A673 (cell line): ENCODE measurements around the gene TMC4. TPM values are rescaled to one million over a fixed set of nuclear protein-coding genes. Genes with fewer than 3 reads are reported as not detected.

Source experiments
- BruUV-seq: library from RNA; stranded (reverse); fragments of 400-500 nt; replicated peaks from 2 replicates; lab custom pipeline; 2021; lab: Mats Ljungman, UMichigan
- CTCF ChIA-PET: fragments of 300-600 bp; sonication (Branson Sonifier 250); formaldehyde crosslinking; loops from one replicate; lab custom pipeline; 2022; ENCODE audit warnings: antibody characterized with exemption; lab: Charles Lee
- POLR2A ChIA-PET: fragments of 300-600 bp; sonication (Branson Sonifier 250); formaldehyde crosslinking; loops from one replicate; lab custom pipeline; 2022; ENCODE audit warnings: antibody characterized with exemption; ENCODE audit not compliant: low non-redundant PET; lab: Charles Lee
- DNase-seq: peaks from one replicate; pipeline ENCODE4 v3.0.0-alpha.2; 2015; ENCODE audit warnings: low spot score
- H3K27ac ChIP-seq: fragments of 200-600 bp; sonication (generic); 2 replicates; pipeline ENCODE4 v1.5.1; 2016; ENCODE audit warnings: mixed run types, low read depth, mild to moderate bottlenecking, mixed read lengths, antibody characterized with exemption, low read length; ENCODE audit not compliant: poor library complexity, severe bottlenecking
- H3K27me3 ChIP-seq: fragments of 200-600 bp; sonication (generic); replicated peaks from 2 replicates; pipeline ENCODE4 v1.6.1; 2017; ENCODE audit warnings: mixed run types, low read depth, mild to moderate bottlenecking, mixed read lengths, antibody characterized with exemption, low read length; ENCODE audit not compliant: insufficient read depth, poor library complexity
- H3K36me3 ChIP-seq: fragments of 200-600 bp; sonication (generic); 2 replicates; pipeline ENCODE4 v1.6.1; 2016; ENCODE audit warnings: mixed run types, mild to moderate bottlenecking, mixed read lengths, antibody characterized with exemption, low read length; ENCODE audit not compliant: insufficient read depth, poor library complexity, severe bottlenecking
- H3K4me1 ChIP-seq: fragments of 200-600 bp; sonication (generic); 2 replicates; pipeline ENCODE4 v1.6.1; 2017; ENCODE audit warnings: mixed run types, mild to moderate bottlenecking, mixed read lengths, antibody characterized with exemption, low read length; ENCODE audit not compliant: insufficient read depth, poor library complexity, severe bottlenecking
- H3K4me3 ChIP-seq: fragments of 200-600 bp; sonication (generic); 2 replicates; pipeline ENCODE4 v1.5.1; 2016; ENCODE audit warnings: low read depth, mixed run types, mild to moderate bottlenecking, mixed read lengths, low read length; ENCODE audit not compliant: poor library complexity, severe bottlenecking
- H3K9me3 ChIP-seq: fragments of 200-600 bp; sonication (generic); 2 replicates; pipeline ENCODE4 v1.6.1; 2016; ENCODE audit warnings: mixed run types, low read depth, mild to moderate bottlenecking, mixed read lengths, antibody characterized with exemption, low read length; ENCODE audit not compliant: poor library complexity, severe bottlenecking
- EZH2 ChIP-seq: fragments of 200-600 bp; sonication (generic); IDR thresholded peaks from 2 replicates; pipeline ENCODE4 v1.6.1; 2017; ENCODE audit warnings: borderline replicate concordance, low read depth, mild to moderate bottlenecking, mixed read lengths, antibody characterized with exemption, low read length; ENCODE audit not compliant: poor library complexity, severe bottlenecking
- intact Hi-C: fragments of 100-400 bp; cut with micrococcal nuclease; formaldehyde crosslinking; loops from one replicate; pipeline ENCODE4 v1.10.0; 2022; ENCODE audit not compliant: unreplicated experiment
- total RNA-seq: library from RNA; stranded (reverse); gene quantifications from 2 replicates; pipeline ENCODE4 v1.2.3, GENCODE V29; 2021
- TF ChIP-seq, protein P1 (sequence below): fragments of 300-800, 200-600 bp; sonication (generic); conservative IDR thresholded peaks from 2 replicates; pipeline ENCODE4 v1.5.1; 2017; ENCODE audit warnings: low read depth, mild to moderate bottlenecking, antibody characterized with exemption, low read length, moderate library complexity, mixed read lengths

The TMC4 gene
- total RNA-seq, 1 experiment from 2014 or later: 0.58 TPM

DNA sequence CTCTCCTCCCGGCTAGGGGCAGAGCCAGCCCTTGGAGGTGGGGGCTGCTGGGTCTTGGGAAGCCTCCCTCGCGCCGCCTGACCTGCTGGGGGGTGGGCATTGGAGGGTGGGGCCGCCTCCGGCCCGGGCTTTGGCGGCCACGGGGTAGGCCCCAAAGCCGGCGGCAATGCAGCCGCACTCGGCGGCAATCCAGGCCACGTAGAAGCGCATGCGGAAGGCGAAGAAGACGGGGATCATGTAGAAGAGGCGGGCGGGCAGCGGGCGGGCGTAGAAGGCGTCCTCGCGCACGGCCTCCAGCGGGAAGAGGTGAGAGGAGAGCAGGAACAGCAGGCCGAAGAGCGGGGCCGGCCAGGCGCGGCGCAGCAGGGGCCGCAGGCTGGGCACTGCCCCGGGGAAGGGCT is 7.7 kb upstream of the TMC4 start:
- CTCF ChIA-PET: no interaction called here
- intact Hi-C loops: no loop called here
- TF ChIP-seq, protein P1, sequence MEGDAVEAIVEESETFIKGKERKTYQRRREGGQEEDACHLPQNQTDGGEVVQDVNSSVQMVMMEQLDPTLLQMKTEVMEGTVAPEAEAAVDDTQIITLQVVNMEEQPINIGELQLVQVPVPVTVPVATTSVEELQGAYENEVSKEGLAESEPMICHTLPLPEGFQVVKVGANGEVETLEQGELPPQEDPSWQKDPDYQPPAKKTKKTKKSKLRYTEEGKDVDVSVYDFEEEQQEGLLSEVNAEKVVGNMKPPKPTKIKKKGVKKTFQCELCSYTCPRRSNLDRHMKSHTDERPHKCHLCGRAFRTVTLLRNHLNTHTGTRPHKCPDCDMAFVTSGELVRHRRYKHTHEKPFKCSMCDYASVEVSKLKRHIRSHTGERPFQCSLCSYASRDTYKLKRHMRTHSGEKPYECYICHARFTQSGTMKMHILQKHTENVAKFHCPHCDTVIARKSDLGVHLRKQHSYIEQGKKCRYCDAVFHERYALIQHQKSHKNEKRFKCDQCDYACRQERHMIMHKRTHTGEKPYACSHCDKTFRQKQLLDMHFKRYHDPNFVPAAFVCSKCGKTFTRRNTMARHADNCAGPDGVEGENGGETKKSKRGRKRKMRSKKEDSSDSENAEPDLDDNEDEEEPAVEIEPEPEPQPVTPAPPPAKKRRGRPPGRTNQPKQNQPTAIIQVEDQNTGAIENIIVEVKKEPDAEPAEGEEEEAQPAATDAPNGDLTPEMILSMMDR: no peak
- no peak for TF ChIP-seq EZH2
- H3K4me3 ChIP-seq: no peak overlapping the region
- no peaks in the 10 kb centered on the region for H3K4me1 ChIP-seq
- no peak for DNase-seq
- H3K36me3 ChIP-seq: peaks cover 3% of the 10 kb centered on the region
- H3K27me3 ChIP-seq: no peaks in the 10 kb centered on the region
- BruUV-seq: no TSS peak
- no peaks in the 10 kb centered on the region for H3K9me3 ChIP-seq
- H3K27ac ChIP-seq: no peak overlapping the region
- POLR2A ChIA-PET: no interaction called here

- Histone ChIP-seq H3K27ac (no peak overlapping the region), H3K4me1 (no peaks in the 10 kb centered on the region), H3K4me3 (no peak overlapping the region), H3K36me3 (peaks cover 3% of the 10 kb centered on the region), H3K27me3 (no peaks in the 10 kb centered on the region), H3K9me3 (no peaks in the 10 kb centered on the region)
- no TSS peak for BruUV-seq
- TF ChIP-seq EZH2: no peak
- TF ChIP-seq, protein P1: no peak
- CTCF ChIA-PET: no interaction called here
- peak; percentile 27 for DNase-seq
- POLR2A ChIA-PET: no interaction called here
- intact Hi-C loops: no loop called here
Measured at GRCh38 chr19:54179921-54180461, 7.0 kb upstream of the TMC4 start.

GRCh38 chr19:54179262-54179852 is 6.4 kb upstream of the TMC4 start:
- CTCF ChIA-PET: no interaction called here
- no peak for TF ChIP-seq EZH2
- TF ChIP-seq, protein P1: no peak
- no peak for DNase-seq
- Histone ChIP-seq H3K4me3 (no peak overlapping the region), H3K9me3 (no peaks in the 10 kb centered on the region), H3K27ac (no peak overlapping the region), H3K36me3 (peaks cover 3% of the 10 kb centered on the region), H3K4me1 (no peaks in the 10 kb centered on the region), H3K27me3 (no peaks in the 10 kb centered on the region)
- BruUV-seq: TSS peak; percentile 33
- intact Hi-C loops: no loop called here
- POLR2A ChIA-PET: no interaction called here
